Vagina (tissue), 2 donors: Measurements from ENCODE around the gene ZNG1A.

ENCODE experiments used
- CTCF ChIP-seq, 3 experiments: fragments of 450-650 bp in 2 of 3; fragments of 200-600 bp in 1 of 3; sonication (generic) in 1 of 3; IDR thresholded peaks; one replicate each; pipeline ENCODE4 v1.5.1; 2017 to 2019; ENCODE audit warnings: antibody characterized with exemption in 3 of 3, mild to moderate bottlenecking in 2 of 3, moderate library complexity in 2 of 3
- POLR2AphosphoS5 ChIP-seq, 2 donors: sonication (generic); formaldehyde crosslinking; IDR thresholded peaks; one replicate each; pipeline ENCODE4 v1.9.0; 2017; ENCODE audit warnings: antibody characterized with exemption in 2 of 2, mild to moderate bottlenecking in 2 of 2, low read depth in 1 of 2; ENCODE audit not compliant: insufficient read depth in 1 of 2

GRCh38 chr9:209143-209758 is 30.4 kb upstream of the ZNG1A start:
- TF ChIP-seq CTCF (IDR thresholded peaks at IDR 0.05), result no peak
- TF ChIP-seq POLR2AphosphoS5 (IDR thresholded peaks at IDR 0.05; ENCODE audit: insufficient read depth in 1 of 2, low read depth in 1 of 2), result no peak
